Mononuclear cell (primary cell): Measurements from ENCODE around the gene ST6GALNAC5. TPM values are rescaled to one million over a fixed set of nuclear protein-coding genes. Genes with fewer than 3 reads are reported as not detected.
"Not testable (repeated sequence)": the region's sequence is repeated elsewhere in the genome, so short reads cannot be mapped to it uniquely, and the experiment has no call there.

Experiments used
- H3K27me3 ChIP-seq: 2 replicates; pipeline ENCODE4 v1.6.0; 2011; ENCODE audit warnings: low read length, control low read depth; ENCODE audit not compliant: insufficient read depth
- H3K4me1 ChIP-seq: 2 replicates; pipeline ENCODE4 v1.5.1; 2011; ENCODE audit warnings: mild to moderate bottlenecking, low read length, control low read depth; ENCODE audit not compliant: insufficient read depth
- H3K4me3 ChIP-seq: 2 replicates; pipeline ENCODE4 v1.5.1; 2011; ENCODE audit warnings: mild to moderate bottlenecking, low read length, moderate library complexity
- H3K9me3 ChIP-seq: 2 replicates; pipeline ENCODE4 v1.5.1; 2011; ENCODE audit warnings: low read depth, mild to moderate bottlenecking, control low read depth, low read length
- total RNA-seq: library from RNA; depleted of rRNA; stranded (reverse); fragments of >200 nt; gene quantifications from one replicate; pipeline ENCODE4 v1.2.3, GENCODE V29; 2012

ST6GALNAC5 gene
- not detected for total RNA-seq

GRCh38 chr1:76867342-76868130 is at the start of gene ST6GALNAC5:
Gene ST6GALNAC5, plus strand, starts transcription at chr1:76867480.
- H3K4me3 ChIP-seq, result no peak within 1 kb of the TSS
- H3K27me3 ChIP-seq, result peaks cover 85% of the 10 kb centered on the region
- H3K4me1 ChIP-seq, result peaks cover 18% of the 10 kb centered on the region
- H3K9me3 ChIP-seq, result no peaks in the 10 kb centered on the region

- Histone ChIP-seq H3K4me3 (no peak overlapping the region), H3K27me3 (no peaks in the 10 kb centered on the region), H3K9me3 (no peaks in the 10 kb centered on the region), H3K4me1 (no peaks in the 10 kb centered on the region)
Measured at GRCh38 chr1:76820028-76820427, 47.3 kb upstream of the ST6GALNAC5 start.

- H3K4me3 ChIP-seq, H3K9me3 ChIP-seq, H3K27me3 ChIP-seq, H3K4me1 ChIP-seq: not testable (repeated sequence)
Measured at GRCh38 chr1:76822961-76823360, 44.3 kb upstream of the ST6GALNAC5 start.

- Histone ChIP-seq H3K9me3 (no peaks in the 10 kb centered on the region), H3K4me3 (no peak overlapping the region), H3K27me3 (no peaks in the 10 kb centered on the region)
Measured at GRCh38 chr1:76824106-76824505, 43.2 kb upstream of the ST6GALNAC5 start.

GRCh38 chr1:76826072-76826845 is 41.0 kb upstream of the ST6GALNAC5 start:
- Histone ChIP-seq H3K4me1 (no peaks in the 10 kb centered on the region), H3K9me3 (no peaks in the 10 kb centered on the region), H3K27me3 (no peaks in the 10 kb centered on the region), H3K4me3 (no peak overlapping the region)

More at GRCh38 chr1:76824106-76824505, 43.2 kb upstream of the ST6GALNAC5 start:
- H3K4me1 ChIP-seq, result no peaks in the 10 kb centered on the region

GRCh38 chr1:76827066-76827465 is 40.2 kb upstream of the ST6GALNAC5 start:
- no peaks in the 10 kb centered on the region for H3K4me1 ChIP-seq
- no peaks in the 10 kb centered on the region for H3K27me3 ChIP-seq
- H3K4me3 ChIP-seq, result no peak overlapping the region
- no peaks in the 10 kb centered on the region for H3K9me3 ChIP-seq

GRCh38 chr1:76830373-76830772 is 36.9 kb upstream of the ST6GALNAC5 start:
- H3K27me3 ChIP-seq, result no peaks in the 10 kb centered on the region
- H3K9me3 ChIP-seq, result no peaks in the 10 kb centered on the region
- no peaks in the 10 kb centered on the region for H3K4me1 ChIP-seq
- H3K4me3 ChIP-seq, result no peak overlapping the region

- Histone ChIP-seq H3K9me3 (no peaks in the 10 kb centered on the region), H3K4me1 (no peaks in the 10 kb centered on the region), H3K4me3 (no peak overlapping the region), H3K27me3 (no peaks in the 10 kb centered on the region)
Measured at GRCh38 chr1:76832521-76832920, 34.8 kb upstream of the ST6GALNAC5 start.

- no peaks in the 10 kb centered on the region for H3K4me1 ChIP-seq
- no peaks in the 10 kb centered on the region for H3K9me3 ChIP-seq
- H3K27me3 ChIP-seq, result no peaks in the 10 kb centered on the region
- no peak overlapping the region for H3K4me3 ChIP-seq
Measured at GRCh38 chr1:76833151-76833550, 34.1 kb upstream of the ST6GALNAC5 start.

GRCh38 chr1:76833856-76834255 is 33.4 kb upstream of the ST6GALNAC5 start:
- no peaks in the 10 kb centered on the region for H3K27me3 ChIP-seq
- H3K4me3 ChIP-seq, result no peak overlapping the region
- no peaks in the 10 kb centered on the region for H3K4me1 ChIP-seq
- no peaks in the 10 kb centered on the region for H3K9me3 ChIP-seq

GRCh38 chr1:76835203-76835602 is 32.1 kb upstream of the ST6GALNAC5 start:
- Histone ChIP-seq H3K4me1 (no peaks in the 10 kb centered on the region), H3K9me3 (no peaks in the 10 kb centered on the region), H3K4me3 (no peak overlapping the region), H3K27me3 (no peaks in the 10 kb centered on the region)

- Histone ChIP-seq H3K9me3 (no peaks in the 10 kb centered on the region), H3K4me1 (no peaks in the 10 kb centered on the region), H3K4me3 (no peak overlapping the region), H3K27me3 (no peaks in the 10 kb centered on the region)
Measured at GRCh38 chr1:76840278-76840677, 27.0 kb upstream of the ST6GALNAC5 start.

- no peaks in the 10 kb centered on the region for H3K9me3 ChIP-seq
- H3K27me3 ChIP-seq, result no peaks in the 10 kb centered on the region
- no peaks in the 10 kb centered on the region for H3K4me1 ChIP-seq
- no peak overlapping the region for H3K4me3 ChIP-seq
Measured at GRCh38 chr1:76841460-76841859, 25.8 kb upstream of the ST6GALNAC5 start.

GRCh38 chr1:76843821-76844464 is 23.3 kb upstream of the ST6GALNAC5 start:
- Histone ChIP-seq H3K9me3 (no peaks in the 10 kb centered on the region), H3K4me1 (no peaks in the 10 kb centered on the region), H3K27me3 (no peaks in the 10 kb centered on the region), H3K4me3 (no peak overlapping the region)

GRCh38 chr1:76854255-76854654 is 13.0 kb upstream of the ST6GALNAC5 start:
- Histone ChIP-seq H3K9me3 (no peaks in the 10 kb centered on the region), H3K27me3 (no peaks in the 10 kb centered on the region), H3K4me1 (no peaks in the 10 kb centered on the region), H3K4me3 (no peak overlapping the region)
